GM23338 (cell line): ENCODE measurements around the gene CTU1. TPM values are rescaled to one million over a fixed set of nuclear protein-coding genes. Genes with fewer than 3 reads are reported as not detected.

ENCODE experiments used
- ATAC-seq: fragments of 200-7000 bp; cut with Tn5 transposase; 3 replicates; pipeline ENCODE4 v1.9.1; 2020
- DNase-seq: peaks from one replicate; pipeline ENCODE4 v3.0.0-alpha.2; 2015; ENCODE audit warnings: low spot score
- H2AFZ ChIP-seq: fragments of 200-600 bp; sonication (generic); 2 replicates; pipeline ENCODE4 v1.8.0; 2016; ENCODE audit warnings: antibody characterized with exemption, mild to moderate bottlenecking, moderate library complexity
- H3F3A ChIP-seq: fragments of 200-600 bp; sonication (generic); replicated peaks from 2 replicates; pipeline ENCODE4 v1.8.0; 2017; ENCODE audit warnings: antibody characterized with exemption, mixed run types, low read depth
- H3K27ac ChIP-seq: fragments of 200-600 bp; sonication (generic); 2 replicates; pipeline ENCODE4 v1.6.1; 2016; ENCODE audit warnings: low read depth
- H3K27me3 ChIP-seq: fragments of 200-600 bp; sonication (generic); 2 replicates; pipeline ENCODE4 v1.8.0; 2016; ENCODE audit warnings: mild to moderate bottlenecking, mixed run types, moderate library complexity; ENCODE audit not compliant: insufficient read depth
- H3K36me3 ChIP-seq: fragments of 200-600 bp; sonication (generic); 2 replicates; pipeline ENCODE4 v1.8.0; 2016; ENCODE audit warnings: mild to moderate bottlenecking; ENCODE audit not compliant: insufficient read depth
- H3K4me1 ChIP-seq: fragments of 200-600 bp; sonication (generic); 2 replicates; pipeline ENCODE4 v1.8.0; 2016; ENCODE audit warnings: mild to moderate bottlenecking, moderate library complexity; ENCODE audit not compliant: insufficient read depth
- H3K4me2 ChIP-seq: fragments of 200-600 bp; sonication (generic); 2 replicates; pipeline ENCODE4 v1.7.1; 2017; ENCODE audit warnings: mixed run types
- H3K4me3 ChIP-seq: fragments of 200-600 bp; sonication (generic); 2 replicates; pipeline ENCODE4 v1.6.1; 2016; ENCODE audit warnings: mixed run types
- H3K79me2 ChIP-seq: fragments of 200-600 bp; sonication (generic); replicated peaks from 2 replicates; pipeline ENCODE4 v1.8.0; 2017; ENCODE audit warnings: mild to moderate bottlenecking; ENCODE audit not compliant: insufficient read depth
- H3K9me2 ChIP-seq: fragments of 200-600 bp; sonication (generic); 2 replicates; pipeline ENCODE4 v1.8.0; 2017; ENCODE audit not compliant: insufficient read depth
- H4K20me1 ChIP-seq: fragments of 200-600 bp; sonication (generic); replicated peaks from 2 replicates; pipeline ENCODE4 v1.8.0; 2017; ENCODE audit warnings: mild to moderate bottlenecking; ENCODE audit not compliant: insufficient read depth
- H3K27ac Mint-ChIP-seq: 2 replicates; pipeline ENCODE4 v1.8.0; 2020; ENCODE audit warnings: inconsistent platforms, mild to moderate bottlenecking, moderate library complexity, mixed read lengths
- H3K27me3 Mint-ChIP-seq: 3 replicates; pipeline ENCODE4 v1.8.0; 2022; ENCODE audit warnings: low read depth, mild to moderate bottlenecking, moderate library complexity, mixed read lengths, inconsistent platforms; ENCODE audit not compliant: insufficient read depth, poor library complexity
- H3K36me3 Mint-ChIP-seq: 3 replicates; pipeline ENCODE4 v1.8.0; 2021; ENCODE audit warnings: low read depth, mild to moderate bottlenecking, inconsistent platforms, moderate library complexity, mixed read lengths
- H3K4me1 Mint-ChIP-seq: 3 replicates; pipeline ENCODE4 v1.8.0; 2020; ENCODE audit warnings: mild to moderate bottlenecking, inconsistent platforms, mixed read lengths
- H3K4me3 Mint-ChIP-seq: 3 replicates; pipeline ENCODE4 v1.8.0; 2021; ENCODE audit warnings: moderate library complexity, mild to moderate bottlenecking, inconsistent platforms, mixed read lengths
- H3K9me3 Mint-ChIP-seq: 3 replicates; pipeline ENCODE4 v1.8.0; 2020; ENCODE audit warnings: moderate library complexity, mild to moderate bottlenecking, inconsistent platforms, mixed read lengths
- CREB1 ChIP-seq: fragments of 250-450 bp; sonication (Bioruptor Pico); IDR thresholded peaks from 2 replicates; pipeline ENCODE4 v1.5.0; 2020; ENCODE audit warnings: low read depth, mild to moderate bottlenecking, moderate library complexity
- CTCF ChIP-seq, 2 experiments: fragments of 200-600 bp in 1 of 2; sonication (generic) in 1 of 2; conservative IDR thresholded peaks; 2 replicates each; pipeline versions ENCODE4 v1.5.1 to v1.6.1; 2016 to 2017; ENCODE audit warnings: antibody characterized with exemption in 2 of 2, low read depth in 2 of 2, mild to moderate bottlenecking in 2 of 2, moderate library complexity in 1 of 2
- EZH2 ChIP-seq: fragments of 200-600 bp; sonication (generic); IDR thresholded peaks from one replicate; pipeline ENCODE4 v1.8.0; 2017; ENCODE audit warnings: antibody characterized with exemption, mild to moderate bottlenecking, low read depth; ENCODE audit not compliant: unreplicated experiment
- EZH2phosphoT487 ChIP-seq: fragments of 200-600 bp; sonication (generic); IDR thresholded peaks from one replicate; pipeline ENCODE4 v1.8.1; 2018; ENCODE audit warnings: antibody characterized with exemption; ENCODE audit not compliant: unreplicated experiment
- NANOG ChIP-seq: IDR thresholded peaks from 2 replicates; pipeline ENCODE4 v1.6.1; 2016; ENCODE audit warnings: antibody characterized with exemption, borderline replicate concordance
- POLR2AphosphoS5 ChIP-seq: IDR thresholded peaks from 2 replicates; pipeline ENCODE4 v1.6.1; 2016; ENCODE audit warnings: antibody characterized with exemption, low read depth
- REST ChIP-seq: IDR thresholded peaks from one replicate; pipeline ENCODE4 v1.6.1; 2018; ENCODE audit warnings: antibody characterized with exemption; ENCODE audit not compliant: unreplicated experiment
- ZNF331 ChIP-seq: fragments of 250-450 bp; sonication (Bioruptor Pico); IDR thresholded peaks from 2 replicates; pipeline ENCODE4 v1.5.0; 2020; ENCODE audit warnings: low read depth, mild to moderate bottlenecking, moderate library complexity
- ZNF462 ChIP-seq: fragments of 250-450 bp; sonication (Bioruptor Pico); IDR thresholded peaks from 2 replicates; pipeline ENCODE4 v1.5.0; 2020; ENCODE audit warnings: mild to moderate bottlenecking, moderate library complexity
- polyA plus RNA-seq: library from polyadenylated mRNA; unstranded; fragments of >200 nt; fragmentation: Nextera tagmentation; extraction: Ambion mirVana; gene quantifications from 2 replicates; pipeline ENCODE4 v1.2.1, GENCODE V29; 2016
- total RNA-seq: library from RNA; depleted of rRNA; stranded (reverse); fragments of >200 nt; shearing (Covaris generic); gene quantifications from 2 replicates; pipeline ENCODE4 v1.2.3, GENCODE V29; 2014

CTU1 gene
- total and polyA plus RNA-seq, 2 experiments from 2014 or later, result 3.7 to 18.8 TPM

- Histone ChIP-seq H3K79me2 (no peaks in the 10 kb centered on the region), H3K4me2 (no peak overlapping the region), H3K9me2 (no peaks in the 10 kb centered on the region), H3F3A (no peaks in the 10 kb centered on the region), H3K4me1 (no peaks in the 10 kb centered on the region), H3K4me3 (no peak overlapping the region), H4K20me1 (no peaks in the 10 kb centered on the region), H3K27ac (no peak overlapping the region), H3K27me3 (no peaks in the 10 kb centered on the region), H2AFZ (no peak overlapping the region), H3K36me3 (no peaks in the 10 kb centered on the region)
- ATAC-seq (no peak), DNase-seq (no peak)
- peaks cover 8% of the 10 kb centered on the region for H3K27me3 Mint-ChIP-seq
- no peaks in the 10 kb centered on the region; the same call in 1 of the 3 replicates for H3K9me3 Mint-ChIP-seq
- peaks cover 4% of the 10 kb centered on the region; the same call in 2 of the 3 replicates for H3K4me1 Mint-ChIP-seq
- H3K36me3 Mint-ChIP-seq, result no peaks in the 10 kb centered on the region
- TF ChIP-seq ZNF331 (CRISPR knock-in tag) (no peak), CREB1 (CRISPR knock-in tag) (no peak), NANOG (no peak), POLR2AphosphoS5 (no peak), ZNF462 (CRISPR knock-in tag) (no peak), CTCF (conservative IDR thresholded peaks at IDR 0.05; ENCODE audit: low read depth in 2 of 2) (no peak), EZH2 (no peak), EZH2phosphoT487 (no peak), REST (no peak)
- no peak overlapping the region for H3K4me3 Mint-ChIP-seq
- H3K27ac Mint-ChIP-seq, result no peak overlapping the region
Measured at GRCh38 chr19:51116736-51117286, 8.6 kb upstream of the CTU1 start.
